MG63 (cell line): ENCODE data around the gene DCP1B. TPM values are rescaled to one million over a fixed set of nuclear protein-coding genes. Genes with fewer than 3 reads are reported as not detected.
A peak's percentile ranks its signal among the peaks of the same experiment; 100 is the strongest.

Experiments
- DNase-seq: peaks from one replicate; pipeline ENCODE4 v3.0.0-alpha.2; 2020
- H3K27me3 ChIP-seq: fragments of 250-450 bp; sonication (Bioruptor Pico); 2 replicates; pipeline ENCODE4 v1.5.1; 2020; ENCODE audit warnings: mild to moderate bottlenecking, moderate library complexity
- H3K36me3 ChIP-seq: fragments of 250-450 bp; sonication (Bioruptor Pico); 2 replicates; pipeline ENCODE4 v1.5.1; 2020; ENCODE audit warnings: mild to moderate bottlenecking, moderate library complexity
- H3K4me3 ChIP-seq: fragments of 250-450 bp; sonication (Bioruptor Pico); 2 replicates; pipeline ENCODE4 v1.5.1; 2020; ENCODE audit warnings: mild to moderate bottlenecking, moderate library complexity
- H3K9me3 ChIP-seq: fragments of 250-450 bp; sonication (Bioruptor Pico); 2 replicates; pipeline ENCODE4 v1.5.1; 2020; ENCODE audit warnings: mild to moderate bottlenecking, moderate library complexity
- total RNA-seq: library from RNA; depleted of rRNA; stranded (reverse); fragments of >200 nt; shearing (Covaris generic); gene quantifications from 2 replicates; pipeline ENCODE4 v1.2.3, GENCODE V29; 2014; ENCODE audit warnings: low replicate concordance

Gene DCP1B
- total RNA-seq, 1 experiment from 2014 or later, result 5.1 TPM

DNA sequence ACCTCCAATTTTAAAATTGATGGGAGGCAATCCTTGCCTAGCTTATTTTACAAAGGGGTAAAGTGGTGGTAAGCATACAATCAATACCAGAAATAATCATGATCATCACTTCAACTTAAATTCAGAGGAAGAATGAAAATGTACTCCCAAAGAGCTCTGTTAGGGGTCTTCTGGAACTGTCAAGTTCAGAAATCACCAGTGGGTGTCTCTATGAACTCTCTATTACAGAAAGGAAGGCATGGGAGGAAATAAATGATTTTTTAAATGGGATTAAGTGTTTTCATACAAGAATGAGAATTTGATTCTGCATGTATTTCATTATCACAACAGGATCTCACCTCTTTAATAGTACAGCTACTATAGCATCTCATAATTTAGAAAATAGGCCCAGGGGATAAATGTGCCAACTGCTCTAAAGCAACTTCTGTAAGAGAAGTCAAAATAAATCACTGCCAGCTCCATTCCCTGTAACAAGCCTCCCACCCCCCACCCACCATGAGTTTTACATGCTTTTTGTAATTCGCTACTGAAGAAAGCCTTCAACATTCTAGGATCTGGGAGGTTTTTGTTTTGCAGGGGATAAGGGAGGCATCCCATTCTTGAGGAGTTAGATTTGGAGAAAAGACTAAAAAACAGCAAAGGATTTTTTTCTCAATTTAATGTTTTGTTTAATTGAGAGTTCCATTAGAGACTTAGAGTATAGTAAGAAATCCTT is 9.7 kb downstream of the DCP1B start:
- H3K9me3 ChIP-seq, result no peaks in the 10 kb centered on the region
- no peak for DNase-seq
- H3K36me3 ChIP-seq, result peaks cover 38% of the 10 kb centered on the region
- H3K4me3 ChIP-seq, result no peak overlapping the region
- no peaks in the 10 kb centered on the region for H3K27me3 ChIP-seq

DNA sequence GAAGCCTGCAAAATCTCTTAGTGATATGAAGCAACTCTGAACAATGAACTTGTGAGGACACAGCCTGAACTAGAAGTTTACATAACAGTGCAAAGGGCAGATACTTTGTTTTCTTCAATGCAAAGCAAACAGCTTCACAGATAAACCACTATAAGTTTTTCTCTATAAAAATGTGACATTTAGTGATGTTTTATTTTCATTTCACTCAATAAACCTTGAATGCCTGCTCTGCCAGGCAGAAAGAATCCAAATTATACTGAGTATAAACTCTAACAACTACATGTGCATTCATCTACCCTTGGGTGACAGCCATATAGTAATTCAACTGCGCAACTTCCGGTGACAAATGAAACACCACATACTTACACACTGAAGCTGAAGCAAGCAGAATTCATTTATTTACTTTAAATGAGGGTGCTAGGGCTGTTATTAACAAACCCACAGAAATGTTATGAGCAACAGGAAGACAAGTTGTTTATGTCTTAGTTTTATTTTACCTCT is 10.3 kb downstream of the DCP1B start:
- Histone ChIP-seq H3K27me3 (no peaks in the 10 kb centered on the region), H3K36me3 (peaks cover 40% of the 10 kb centered on the region), H3K4me3 (no peak overlapping the region), H3K9me3 (no peaks in the 10 kb centered on the region)
- DNase-seq, result peak; percentile 70

DNA sequence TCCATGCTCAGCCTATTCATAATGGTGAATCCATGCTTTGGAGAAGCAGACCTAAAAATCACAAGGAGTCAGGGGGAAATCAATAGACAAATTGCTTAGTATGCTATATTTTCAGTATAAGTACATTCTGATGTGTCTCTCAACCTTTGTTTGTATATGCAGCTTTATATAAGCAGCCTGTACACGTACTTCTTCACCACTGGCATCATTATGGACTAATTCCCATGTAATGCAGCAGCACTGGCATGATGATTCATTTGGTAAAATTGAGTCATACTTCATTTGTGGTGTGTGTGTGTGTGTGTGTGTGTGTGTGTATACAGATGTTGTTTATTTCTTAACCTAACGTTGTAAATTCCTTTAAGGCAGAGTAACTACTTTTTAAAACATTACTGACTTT is 10.9 kb downstream of the DCP1B start:
- H3K36me3 ChIP-seq, result peaks cover 46% of the 10 kb centered on the region
- no peaks in the 10 kb centered on the region for H3K9me3 ChIP-seq
- H3K4me3 ChIP-seq, result no peak overlapping the region
- no peaks in the 10 kb centered on the region for H3K27me3 ChIP-seq
- peak; percentile 51 for DNase-seq

DNA sequence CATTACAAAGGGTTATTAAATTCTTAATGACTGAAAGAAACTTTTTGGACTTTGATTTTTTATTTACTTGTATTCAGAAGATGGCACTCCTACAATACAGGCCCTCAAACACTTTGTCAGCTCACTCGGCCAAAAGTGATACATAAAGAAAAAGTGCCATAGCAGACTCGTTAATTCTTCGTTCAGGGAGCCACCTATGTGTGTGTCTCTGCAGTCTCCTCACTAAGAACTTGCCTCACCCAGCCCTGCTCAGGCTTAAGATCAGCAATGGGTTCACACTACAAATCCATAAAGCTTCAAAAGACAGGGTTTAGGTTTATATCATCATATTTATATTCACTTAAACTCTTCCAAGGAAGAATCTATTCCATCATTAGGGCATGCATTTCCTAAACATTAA is 11.5 kb downstream of the DCP1B start:
- no peak for DNase-seq
- Histone ChIP-seq H3K27me3 (no peaks in the 10 kb centered on the region), H3K36me3 (peaks cover 52% of the 10 kb centered on the region), H3K9me3 (no peaks in the 10 kb centered on the region; the same call in none of the 2 replicates), H3K4me3 (no peak overlapping the region)

DNA sequence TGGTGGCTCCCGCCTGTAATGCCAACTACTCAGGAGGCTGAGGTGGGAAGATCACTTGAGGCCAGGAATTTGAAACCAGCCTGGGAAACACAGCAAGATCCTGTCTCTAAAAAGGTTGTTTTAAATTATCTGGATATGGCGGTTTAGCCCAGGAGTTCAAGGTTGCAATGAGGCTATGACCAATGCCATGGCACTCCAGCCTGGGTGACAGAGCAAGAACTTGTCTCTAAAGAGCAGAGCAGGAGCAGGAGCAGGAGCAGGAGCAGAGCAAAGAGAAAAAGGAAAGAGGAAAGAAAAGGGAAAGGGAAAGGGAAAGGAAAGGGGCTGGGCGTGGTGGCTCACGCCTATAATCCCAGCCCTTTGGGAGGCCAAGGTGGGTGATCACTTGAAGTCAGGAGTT is 15.1 kb downstream of the DCP1B start:
- Histone ChIP-seq H3K36me3 (peaks cover 65% of the 10 kb centered on the region), H3K27me3 (no peaks in the 10 kb centered on the region), H3K9me3 (peaks cover 18% of the 10 kb centered on the region), H3K4me3 (no peak overlapping the region)
- DNase-seq, result no peak

DNA sequence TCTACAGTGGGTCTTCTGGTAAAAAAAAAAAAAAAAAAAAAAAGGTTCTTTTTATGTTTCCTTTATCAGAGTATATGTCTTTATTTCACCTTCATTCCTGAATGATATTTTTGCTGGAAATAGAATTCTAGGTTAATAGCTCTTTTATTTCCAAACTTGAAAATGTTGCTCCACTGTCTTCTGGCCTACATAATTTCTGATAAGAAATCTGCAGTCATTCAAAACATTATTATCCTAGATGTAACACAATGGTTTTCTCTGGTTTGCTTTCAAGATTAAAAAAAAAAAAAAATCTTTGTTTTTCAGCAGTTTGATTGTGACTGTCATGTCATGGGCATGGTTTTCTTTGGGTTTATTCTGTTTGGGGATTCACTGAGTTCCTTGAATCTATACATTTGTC is 19.5 kb downstream of the DCP1B start:
- H3K4me3 ChIP-seq, result no peak overlapping the region
- DNase-seq, result no peak
- H3K36me3 ChIP-seq, result peaks cover 43% of the 10 kb centered on the region
- no peaks in the 10 kb centered on the region for H3K27me3 ChIP-seq
- peaks cover 20% of the 10 kb centered on the region for H3K9me3 ChIP-seq

DNA sequence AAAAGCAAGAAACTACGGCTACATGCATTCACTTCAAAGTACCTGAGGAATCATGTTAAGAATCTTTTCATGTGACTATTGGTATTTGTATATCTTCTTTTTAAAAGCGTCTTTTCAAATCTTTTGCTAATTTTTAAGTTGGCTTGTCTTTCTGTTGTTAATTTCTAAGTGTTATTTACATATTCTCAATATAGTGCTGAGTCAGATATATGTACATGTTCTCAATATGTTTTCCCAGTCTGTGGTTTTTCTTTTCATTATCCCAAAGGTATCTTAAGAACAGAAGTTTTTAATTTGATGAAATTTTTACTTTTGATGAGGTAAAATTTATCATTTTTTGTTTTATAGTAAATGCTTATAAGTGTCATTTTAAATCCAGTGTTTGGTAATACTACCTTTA is 24.0 kb downstream of the DCP1B start:
- Histone ChIP-seq H3K36me3 (peaks cover 8% of the 10 kb centered on the region; the same call in 1 of the 2 replicates), H3K9me3 (peaks cover 12% of the 10 kb centered on the region), H3K4me3 (no peak overlapping the region), H3K27me3 (no peaks in the 10 kb centered on the region)
- no peak for DNase-seq

DNA sequence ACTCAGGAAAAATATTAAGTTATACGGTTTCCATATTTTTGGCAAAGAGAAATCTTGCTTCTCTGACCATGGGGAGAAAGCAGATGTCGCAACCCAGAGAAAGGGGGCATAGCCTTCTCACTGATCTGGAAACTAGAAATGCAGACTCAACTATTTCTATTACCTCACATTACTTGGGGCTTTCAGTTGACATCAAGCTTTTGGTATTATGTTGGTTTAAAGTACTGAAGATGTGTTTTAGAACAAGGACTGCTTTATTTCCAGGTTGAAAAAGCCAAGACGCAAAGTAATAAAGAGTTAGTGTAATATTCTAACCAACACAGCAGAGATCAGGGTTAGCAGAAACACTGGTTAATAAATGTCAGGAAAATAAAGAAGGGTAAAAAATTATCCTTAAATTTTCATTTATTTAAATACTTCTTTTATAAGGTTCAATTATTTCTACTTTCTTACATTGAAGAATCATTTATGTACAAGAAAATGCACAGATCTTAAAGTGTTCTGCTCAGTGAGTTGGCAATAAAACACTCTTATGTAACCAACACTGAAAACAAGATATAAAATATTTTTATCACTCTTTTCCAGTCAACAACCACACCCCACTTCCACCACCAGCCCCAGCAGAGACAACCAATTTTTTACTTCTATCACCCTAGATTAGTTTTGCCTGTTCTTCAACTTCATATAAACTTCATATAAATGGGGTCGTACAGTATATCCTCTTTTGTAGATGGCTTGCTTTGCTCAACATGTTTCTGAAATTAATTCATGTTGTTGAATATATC is 26.0 kb downstream of the DCP1B start:
- Histone ChIP-seq H3K27me3 (no peaks in the 10 kb centered on the region), H3K4me3 (no peak overlapping the region), H3K36me3 (no peaks in the 10 kb centered on the region; the same call in 1 of the 2 replicates), H3K9me3 (no peaks in the 10 kb centered on the region)
- no peak for DNase-seq

DNA sequence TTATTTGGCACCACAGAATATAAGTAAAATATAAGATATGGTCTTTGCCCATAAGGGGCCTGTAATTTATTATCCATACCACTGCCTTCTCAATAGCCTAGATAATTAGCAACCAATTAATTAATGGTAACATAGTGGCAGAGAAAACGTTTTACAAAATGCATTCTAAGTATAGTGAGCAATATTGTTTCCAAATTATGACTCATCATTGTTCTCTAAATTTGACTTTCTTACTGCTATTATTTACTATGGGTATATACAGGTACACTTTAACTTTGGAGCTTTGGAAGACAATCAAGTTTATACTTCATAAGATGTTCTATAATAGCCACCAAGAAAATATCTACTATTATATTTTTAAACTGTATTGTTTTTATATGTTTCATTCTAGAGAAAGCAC is 26.7 kb downstream of the DCP1B start:
- no peaks in the 10 kb centered on the region; the same call in 1 of the 2 replicates for H3K36me3 ChIP-seq
- no peak for DNase-seq
- H3K4me3 ChIP-seq, result no peak overlapping the region
- H3K9me3 ChIP-seq, result no peaks in the 10 kb centered on the region
- no peaks in the 10 kb centered on the region for H3K27me3 ChIP-seq

DNA sequence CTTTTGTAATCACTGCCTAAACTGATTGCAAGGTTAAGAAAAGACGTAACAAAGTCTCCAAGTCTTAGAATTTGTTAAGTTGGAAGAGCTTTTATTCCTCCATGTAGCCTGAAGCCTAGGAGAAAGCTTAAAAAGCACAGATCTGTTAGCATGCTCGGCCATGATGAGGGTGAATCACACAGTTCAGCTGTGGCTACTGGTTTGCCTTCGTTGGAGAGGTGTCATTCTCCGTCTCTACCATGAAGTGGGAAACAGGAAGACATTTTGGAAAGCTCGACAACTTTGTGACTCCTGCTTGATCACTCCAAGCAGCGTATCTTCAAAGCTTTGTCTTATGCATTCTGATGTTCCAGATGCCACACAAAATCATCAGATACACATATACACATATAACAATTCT is 27.1 kb downstream of the DCP1B start:
- no peaks in the 10 kb centered on the region; the same call in 1 of the 2 replicates for H3K36me3 ChIP-seq
- H3K4me3 ChIP-seq, result no peak overlapping the region
- H3K27me3 ChIP-seq, result no peaks in the 10 kb centered on the region
- H3K9me3 ChIP-seq, result no peaks in the 10 kb centered on the region
- DNase-seq, result no peak

DNA sequence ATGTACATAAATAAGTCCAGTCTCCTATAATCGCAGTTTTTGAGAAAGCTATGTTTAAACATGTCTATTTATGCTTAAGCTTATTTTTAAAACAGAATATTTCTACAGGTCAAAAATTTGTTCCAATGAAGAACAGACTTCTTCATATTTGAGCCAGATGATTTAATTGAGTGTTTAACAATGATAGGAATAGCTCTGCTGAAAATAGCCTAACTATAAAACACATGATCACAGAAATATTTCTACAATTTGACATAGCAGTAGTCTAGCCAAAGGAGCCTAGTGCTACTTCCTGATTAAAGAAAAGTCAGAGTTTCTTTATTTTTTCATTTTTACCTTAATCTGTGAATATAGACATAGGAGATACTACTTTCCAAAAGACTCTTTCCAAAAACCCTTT is 29.4 kb downstream of the DCP1B start:
- no peak for DNase-seq
- H3K27me3 ChIP-seq, result no peaks in the 10 kb centered on the region
- no peaks in the 10 kb centered on the region; the same call in 1 of the 2 replicates for H3K36me3 ChIP-seq

DNA sequence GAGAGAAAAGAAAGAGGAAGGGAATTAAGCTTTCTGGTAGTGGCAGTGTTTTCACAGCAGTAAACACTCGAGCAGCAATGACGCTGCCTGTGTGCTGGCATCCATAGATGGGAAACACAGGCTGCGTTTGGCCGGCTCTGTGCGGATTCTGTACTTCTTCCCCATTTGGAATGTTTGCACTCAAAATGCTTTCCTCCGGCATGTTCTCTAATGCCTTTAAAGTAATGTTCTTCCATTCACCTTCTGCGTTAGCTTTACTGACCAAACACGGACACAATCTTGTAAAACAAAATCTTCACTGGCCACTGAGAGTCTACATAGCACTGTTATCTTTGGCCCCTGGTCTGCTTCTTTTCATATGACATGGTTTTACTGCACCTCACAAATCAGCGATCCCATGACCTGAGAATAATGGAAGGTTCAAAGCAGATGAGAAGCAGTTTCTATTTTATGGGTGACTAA is 31.4 kb downstream of the DCP1B start:
- Histone ChIP-seq H3K9me3 (no peaks in the 10 kb centered on the region), H3K27me3 (no peaks in the 10 kb centered on the region), H3K36me3 (no peaks in the 10 kb centered on the region; the same call in 1 of the 2 replicates), H3K4me3 (no peak overlapping the region)
- DNase-seq, result no peak

More for the DNA sequence above, 29.4 kb downstream of the DCP1B start:
- H3K9me3 ChIP-seq, result no peaks in the 10 kb centered on the region
- H3K4me3 ChIP-seq, result no peak overlapping the region

DNA sequence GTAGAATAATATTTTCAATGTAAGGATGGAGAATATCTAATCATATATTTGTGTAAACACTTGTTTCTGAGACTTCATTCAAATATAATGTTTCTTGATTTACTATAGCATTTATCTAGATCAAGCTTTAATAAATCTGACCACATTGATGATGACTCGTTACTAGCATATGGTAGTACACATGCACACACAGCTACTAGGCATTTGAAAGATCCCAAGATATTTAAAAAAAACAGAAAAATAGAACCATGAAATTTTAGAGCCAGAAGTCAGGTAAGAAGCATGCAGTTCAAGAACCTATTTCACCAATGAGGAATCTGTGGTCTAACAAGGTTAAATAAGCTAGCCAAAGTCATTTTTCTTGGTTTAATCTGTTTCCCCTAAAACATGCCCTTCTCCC is 32.0 kb downstream of the DCP1B start:
- no peak for DNase-seq
- no peaks in the 10 kb centered on the region for H3K9me3 ChIP-seq
- no peaks in the 10 kb centered on the region; the same call in 1 of the 2 replicates for H3K36me3 ChIP-seq
- H3K4me3 ChIP-seq, result no peak overlapping the region
- H3K27me3 ChIP-seq, result no peaks in the 10 kb centered on the region

DNA sequence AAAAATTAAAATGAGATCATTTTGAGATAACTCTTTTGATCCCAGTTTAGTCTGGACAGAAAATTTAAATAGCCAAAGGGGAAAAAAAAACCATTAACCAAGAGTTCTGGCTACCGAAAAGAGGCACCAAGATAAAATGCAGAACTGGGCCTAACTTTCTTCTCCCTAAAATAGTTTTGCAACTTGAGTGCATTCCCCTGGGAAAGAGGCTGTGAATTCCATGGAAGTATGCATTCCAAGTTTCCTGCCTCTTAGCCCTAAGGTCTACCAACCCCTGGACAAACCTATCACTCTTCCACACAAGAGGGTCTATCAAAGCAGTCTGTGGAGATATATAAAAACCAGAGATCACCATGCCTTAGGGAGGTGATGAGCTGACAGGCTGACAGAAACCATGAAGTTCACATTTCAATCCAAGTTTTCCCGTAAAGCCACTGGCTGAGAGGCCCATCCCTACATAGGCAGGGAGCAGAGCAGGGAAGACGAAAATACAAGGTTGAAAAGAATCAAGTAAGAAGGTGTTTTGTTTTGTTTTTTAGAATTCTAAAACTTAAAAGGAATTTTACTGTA is 33.8 kb downstream of the DCP1B start:
- H3K27me3 ChIP-seq, result no peaks in the 10 kb centered on the region
- DNase-seq, result no peak
- H3K4me3 ChIP-seq, result no peak overlapping the region
- no peaks in the 10 kb centered on the region for H3K9me3 ChIP-seq
- H3K36me3 ChIP-seq, result peaks cover 5% of the 10 kb centered on the region

DNA sequence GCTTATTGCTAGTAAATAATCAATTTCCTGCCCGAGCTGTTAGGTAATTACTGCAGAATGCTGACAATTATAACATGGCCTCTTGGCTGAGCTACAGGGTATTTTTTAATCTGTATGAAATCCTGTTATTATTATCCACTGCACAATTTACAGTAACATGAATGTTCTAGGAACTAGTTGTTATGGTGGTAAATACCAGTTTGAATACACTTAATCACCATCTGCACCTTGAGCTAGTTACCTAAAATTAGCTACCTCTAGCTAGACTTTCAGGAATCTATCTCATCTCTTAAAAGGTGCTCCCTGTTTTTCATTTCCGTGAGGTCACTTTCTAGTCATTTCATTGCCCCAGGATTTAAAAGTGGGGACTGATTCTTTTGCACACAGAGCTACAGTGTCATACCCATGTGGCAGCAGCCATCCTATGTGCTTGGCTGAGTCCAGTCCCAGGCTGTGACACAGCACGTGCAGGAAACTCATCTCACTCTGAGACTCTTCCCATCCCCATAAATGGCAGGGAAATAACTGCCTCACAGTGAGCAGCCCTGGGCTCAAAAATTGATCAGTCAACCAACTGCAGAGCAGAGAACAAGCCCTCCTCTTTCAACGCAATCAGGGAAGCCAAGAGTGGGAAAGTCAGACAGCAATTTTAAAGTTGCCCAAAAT is 37.6 kb downstream of the DCP1B start:
- no peaks in the 10 kb centered on the region for H3K27me3 ChIP-seq
- no peak for DNase-seq
- H3K36me3 ChIP-seq, result peaks cover 9% of the 10 kb centered on the region
- no peak overlapping the region for H3K4me3 ChIP-seq
- no peaks in the 10 kb centered on the region for H3K9me3 ChIP-seq

DNA sequence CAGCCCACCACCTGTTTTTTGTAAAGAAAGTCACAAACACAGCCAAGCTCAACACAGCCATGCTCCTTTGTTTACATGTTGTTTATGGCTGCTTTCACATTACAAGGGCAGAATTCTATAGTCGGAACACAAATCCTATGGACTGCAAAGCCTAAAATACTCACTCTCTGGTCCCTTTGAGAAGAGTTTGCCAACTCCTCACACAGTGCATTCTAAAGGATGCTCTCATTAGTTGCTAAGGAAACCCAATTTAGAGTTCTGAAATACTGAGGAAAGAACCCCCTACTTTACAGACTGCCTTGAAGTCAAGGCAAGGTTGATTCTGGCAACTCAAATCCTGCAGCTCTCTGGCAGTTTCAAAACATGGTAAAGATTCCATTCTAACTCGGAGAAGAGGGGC is 38.3 kb downstream of the DCP1B start:
- Histone ChIP-seq H3K9me3 (no peaks in the 10 kb centered on the region), H3K36me3 (peaks cover 9% of the 10 kb centered on the region), H3K27me3 (no peaks in the 10 kb centered on the region), H3K4me3 (no peak overlapping the region)
- no peak for DNase-seq
